Measurements from ENCODE around the gene SLC7A7. TPM values are rescaled to one million over a fixed set of nuclear protein-coding genes. Genes with fewer than 3 reads are reported as not detected.
A peak's percentile ranks its signal among the peaks of the same experiment; 100 is the strongest.

SLC7A7 gene
- total RNA-seq, 1 experiment from 2014 or later = 3.1 TPM

- TF ChIP-seq CTCF (conservative IDR thresholded peaks at IDR 0.05) = peak; percentile 96
- Histone ChIP-seq H4K91ac (ENCODE audit: insufficient read length, low read depth, low read length) (no peak overlapping the region), H2BK12ac (ENCODE audit: insufficient read length, low read depth, low read length) (no peak overlapping the region), H3K27me3 (ENCODE audit: insufficient read depth, low read length) (no peaks in the 10 kb centered on the region), H2BK20ac (ENCODE audit: low read depth, low read length, poor library complexity, severe bottlenecking) (no peak overlapping the region), H4K8ac (replicated peaks; ENCODE audit: insufficient read length, low read depth, low read length) (no peak overlapping the region), H3K9me3 (ENCODE audit: control insufficient read depth, low read depth, low read length) (no peaks in the 10 kb centered on the region), H2AFZ (ENCODE audit: low read length) (no peak overlapping the region), H3K4me2 (ENCODE audit: insufficient read depth, insufficient read length, low read length) (peak overlapping the region; percentile 45), H3K79me2 (ENCODE audit: insufficient read depth, low read length) (no peaks in the 10 kb centered on the region), H3K18ac (ENCODE audit: insufficient read length, low read depth, low read length) (no peak overlapping the region), H3K23me2 (ENCODE audit: insufficient read length, low read depth, low read length, poor library complexity, severe bottlenecking) (no peaks in the 10 kb centered on the region), H3K79me1 (ENCODE audit: insufficient read depth, low read depth, low read length, poor library complexity, severe bottlenecking) (no peaks in the 10 kb centered on the region), H2BK15ac (ENCODE audit: low read depth, low read length) (no peak overlapping the region), H3K23ac (ENCODE audit: insufficient read length, low read depth, low read length) (no peak overlapping the region), H3T11ph (ENCODE audit: low read length) (no peak overlapping the region), H2BK5ac (ENCODE audit: insufficient read length, low read length) (no peak overlapping the region), H2BK120ac (ENCODE audit: low read depth, low read length, poor library complexity, severe bottlenecking) (no peak overlapping the region), H3K14ac (ENCODE audit: insufficient read depth, low read length) (peak overlapping the region; percentile 50; the same call in 1 of the 2 replicates), H3K4me1 (ENCODE audit: insufficient read depth, low read length) (peaks cover 2% of the 10 kb centered on the region; the same call in 1 of the 2 replicates), H3K56ac (ENCODE audit: insufficient read length, low read depth, low read length) (no peak overlapping the region), H4K20me1 (ENCODE audit: control insufficient read depth, insufficient read depth, insufficient read length) (no peaks in the 10 kb centered on the region), H3K4ac (ENCODE audit: low read depth, low read length) (no peak overlapping the region), H3K27ac (ENCODE audit: insufficient read length, low read depth, low read length) (no peak overlapping the region), H4K5ac (ENCODE audit: insufficient read length, low read depth, low read length) (no peak overlapping the region), H2AK5ac (ENCODE audit: insufficient read length, low read length) (no peak overlapping the region), H3K9ac (ENCODE audit: extremely low read depth, insufficient read length, low read length) (peak overlapping the region; percentile 26)
- H3K27ac Mint-ChIP-seq = peak overlapping the region in 2 of 3 experiments; percentile 44 to 69; a peak in 3 of 7 replicates
- peaks cover 0 to 3% of the 10 kb centered on the region in 2 experiments; a peak in 2 of 5 replicates for H3K9me3 Mint-ChIP-seq
- peak overlapping the region; percentile 59 to 70 for H3K4me3 Mint-ChIP-seq
- H3K36me3 Mint-ChIP-seq (ENCODE audit: insufficient read depth in 1 of 3, low read depth in 3 of 3) = no peaks in the 10 kb centered on the region
- H3K4me1 Mint-ChIP-seq = peaks cover 15 to 20% of the 10 kb centered on the region in 2 experiments
- WGBS (ENCODE audit: extremely low coverage, insufficient read length, low lambda C conversion rate) = no CpG with 5 or more reads among the region's 20 CpGs
- DNase-seq = peak; percentile 89
- H3K27me3 Mint-ChIP-seq (ENCODE audit: low read depth) = no peaks in the 10 kb centered on the region; the same call in 1 of the 2 replicates
Measured at GRCh38 chr14:22852940-22853767, 37.9 kb upstream of the SLC7A7 start.

All from H9 (cell line).